Transverse colon (tissue), 4 donors: ENCODE data around the gene USP38. TPM values are rescaled to one million over a fixed set of nuclear protein-coding genes. Genes with fewer than 3 reads are reported as not detected.

Source experiments
- DNase-seq: peaks from one replicate; pipeline ENCODE4 v3.0.0-alpha.2; 2019
- H3K27ac ChIP-seq, 4 donors: fragments of 200-600 bp; sonication (generic); 2 replicates each; pipeline ENCODE4 v1.5.1; 2016 to 2018; ENCODE audit warnings: inconsistent platforms in 4 of 4
- H3K27me3 ChIP-seq: fragments of 200-600 bp; sonication (generic); 2 replicates; pipeline ENCODE4 v1.5.1; 2017; ENCODE audit warnings: inconsistent platforms
- H3K36me3 ChIP-seq, 4 donors: fragments of 200-600 bp; sonication (generic); 2 replicates each; pipeline ENCODE4 v1.5.1; 2017 to 2019; ENCODE audit warnings: inconsistent platforms in 4 of 4
- H3K4me1 ChIP-seq, 4 donors: fragments of 200-600 bp; sonication (generic); 2 replicates each; pipeline ENCODE4 v1.5.1; 2017 to 2020; ENCODE audit warnings: inconsistent platforms in 4 of 4
- H3K4me3 ChIP-seq, 4 donors: fragments of 200-600 bp; sonication (generic); 1 replicate in 1 of 4; 2 replicates in 3 of 4; pipeline versions ENCODE4 v1.5.1 to v1.6.1; 2017 to 2019; ENCODE audit warnings: inconsistent platforms in 4 of 4
- H3K9me3 ChIP-seq, 2 donors: fragments of 200-600 bp; sonication (generic); 2 replicates each; pipeline ENCODE4 v1.5.1; 2017 to 2019; ENCODE audit warnings: inconsistent platforms in 2 of 2
- EP300 ChIP-seq: sonication (generic); formaldehyde crosslinking; IDR thresholded peaks from one replicate; pipeline ENCODE4 v1.6.1; 2017; ENCODE audit warnings: antibody characterized with exemption, low read depth
- POLR2A ChIP-seq: fragments of 450-650 bp; IDR thresholded peaks from one replicate; pipeline ENCODE4 v1.6.1; 2016; ENCODE audit warnings: antibody characterized with exemption, mild to moderate bottlenecking, moderate library complexity
- POLR2AphosphoS5 ChIP-seq, 3 donors: sonication (generic); formaldehyde crosslinking; IDR thresholded peaks; one replicate each; pipeline ENCODE4 v1.6.1; 2016; ENCODE audit warnings: antibody characterized with exemption in 3 of 3
- WGBS, 2 donors: methylation state at CpG; one replicate each; pipeline ENCODE4 v1.1.5; 2018; ENCODE audit warnings: low coverage in 1 of 2; 5-methylcytosine and 5-hydroxymethylcytosine counted together
- in situ Hi-C, 4 donors: fragments of 200-750 bp; cut with MboI; loops; one replicate each; pipeline versions ENCODE4 v1.15.0 to v1.15.1; 2017; ENCODE audit warnings: low sequenced_read_pairs in 3 of 4, low pct_ligation_motif_present in 1 of 4, low pct_unique_long_range_greater_than_20kb in 1 of 4
- intact Hi-C: fragments of 100-400 bp; cut with DNase I; formaldehyde crosslinking; loops from one replicate; pipeline ENCODE4 v1.15.1; 2023; ENCODE audit warnings: low total_unique reads
- total RNA-seq, 4 donors: library from RNA; depleted of rRNA; stranded (reverse); fragments of >200 nt; gene quantifications; one replicate each; pipeline ENCODE4 v1.1.0, GENCODE V29; 2016
- TF ChIP-seq, protein P1 (sequence below), 5 experiments: fragments of 200-600 bp in 3 of 5; fragments of 450-650 bp in 2 of 5; sonication (generic) in 3 of 5; IDR thresholded peaks; 1 replicate in 2 of 5; 2 replicates in 3 of 5; pipeline ENCODE4 v1.5.1; 2016 to 2017; ENCODE audit warnings: antibody characterized with exemption in 5 of 5, inconsistent platforms in 3 of 5, mild to moderate bottlenecking in 2 of 5, moderate library complexity in 1 of 5

USP38 gene
- total RNA-seq, 4 donors from 2014 or later, result 25.9 to 47.8 (median 41.4) TPM

DNA sequence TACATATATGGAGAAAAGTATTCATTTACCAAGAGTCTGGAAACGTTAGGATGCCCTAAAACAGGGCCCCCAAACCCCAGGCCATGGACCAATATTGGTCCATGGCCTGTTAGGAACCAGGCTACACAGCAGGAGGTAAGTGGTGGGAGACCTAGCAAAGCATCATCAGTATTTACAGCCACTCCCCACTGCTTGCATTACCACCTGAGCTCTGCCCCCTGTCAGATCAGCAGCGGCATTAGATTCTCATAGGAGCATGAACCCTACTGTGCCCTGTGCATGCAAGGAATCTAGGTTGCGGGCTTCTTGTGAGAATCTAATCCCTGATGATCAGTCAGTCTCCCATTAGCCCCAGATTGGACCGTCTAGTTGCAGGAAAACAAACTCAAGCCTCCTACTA is 62.3 kb downstream of the USP38 start:
- in situ Hi-C loops, result no loop called here
- WGBS, 2 donors, result 76 to 90% methylated on average over 4 of the region's 4 CpGs
- no peak for DNase-seq

DNA sequence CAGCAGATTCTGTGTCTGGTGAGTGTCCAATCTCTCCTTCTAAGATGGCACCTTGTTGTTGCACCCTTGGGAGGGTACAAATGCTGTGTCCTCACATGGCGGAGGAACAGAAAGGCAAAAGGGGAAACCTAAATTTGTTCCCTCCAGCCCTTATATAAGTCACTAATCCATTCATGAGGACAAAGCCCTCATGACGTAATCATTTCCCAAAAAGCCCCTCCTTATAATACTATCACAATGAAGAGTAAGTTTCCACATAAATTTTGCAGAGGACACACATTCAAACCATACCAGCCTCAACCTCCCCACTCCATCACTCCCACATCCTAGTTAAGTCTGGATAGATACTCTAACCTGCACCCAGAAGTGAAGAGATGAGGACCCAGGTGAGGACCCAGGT is 63.1 kb downstream of the USP38 start:
- Histone ChIP-seq H3K36me3 (no peaks in the 10 kb centered on the region), H3K9me3 (no peaks in the 10 kb centered on the region), H3K4me1 (peaks cover 0 to 13% (median 10%) of the 10 kb centered on the region in 4 donors), H3K27me3 (no peaks in the 10 kb centered on the region), H3K4me3 (no peak overlapping the region), H3K27ac (no peak overlapping the region)
- in situ Hi-C loops (no loop called here), intact Hi-C loops (no loop called here)
- no peak for DNase-seq
- TF ChIP-seq EP300 (no peak), POLR2A (no peak), POLR2AphosphoS5 (IDR thresholded peaks at IDR 0.05) (no peak)
- TF ChIP-seq, protein P1, sequence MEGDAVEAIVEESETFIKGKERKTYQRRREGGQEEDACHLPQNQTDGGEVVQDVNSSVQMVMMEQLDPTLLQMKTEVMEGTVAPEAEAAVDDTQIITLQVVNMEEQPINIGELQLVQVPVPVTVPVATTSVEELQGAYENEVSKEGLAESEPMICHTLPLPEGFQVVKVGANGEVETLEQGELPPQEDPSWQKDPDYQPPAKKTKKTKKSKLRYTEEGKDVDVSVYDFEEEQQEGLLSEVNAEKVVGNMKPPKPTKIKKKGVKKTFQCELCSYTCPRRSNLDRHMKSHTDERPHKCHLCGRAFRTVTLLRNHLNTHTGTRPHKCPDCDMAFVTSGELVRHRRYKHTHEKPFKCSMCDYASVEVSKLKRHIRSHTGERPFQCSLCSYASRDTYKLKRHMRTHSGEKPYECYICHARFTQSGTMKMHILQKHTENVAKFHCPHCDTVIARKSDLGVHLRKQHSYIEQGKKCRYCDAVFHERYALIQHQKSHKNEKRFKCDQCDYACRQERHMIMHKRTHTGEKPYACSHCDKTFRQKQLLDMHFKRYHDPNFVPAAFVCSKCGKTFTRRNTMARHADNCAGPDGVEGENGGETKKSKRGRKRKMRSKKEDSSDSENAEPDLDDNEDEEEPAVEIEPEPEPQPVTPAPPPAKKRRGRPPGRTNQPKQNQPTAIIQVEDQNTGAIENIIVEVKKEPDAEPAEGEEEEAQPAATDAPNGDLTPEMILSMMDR (IDR thresholded peaks at IDR 0.05), result no peak
- WGBS, 2 donors, result 98% methylated on average over 2 of the region's 2 CpGs; no CpG with 5 or more reads in 1 of the 2 donors

More for the DNA sequence above, 62.3 kb downstream of the USP38 start:
- TF ChIP-seq EP300 (no peak), POLR2AphosphoS5 (IDR thresholded peaks at IDR 0.05) (no peak), POLR2A (no peak)
- TF ChIP-seq, protein P1 (IDR thresholded peaks at IDR 0.05), result no peak
- no peaks in the 10 kb centered on the region for H3K9me3 ChIP-seq
- intact Hi-C loops, result no loop called here
- H3K27me3 ChIP-seq, result no peaks in the 10 kb centered on the region
- H3K4me1 ChIP-seq, result peaks cover 0 to 13% (median 10%) of the 10 kb centered on the region in 4 donors
- no peaks in the 10 kb centered on the region for H3K36me3 ChIP-seq
- H3K4me3 ChIP-seq, result no peak overlapping the region
- H3K27ac ChIP-seq, result no peak overlapping the region

DNA sequence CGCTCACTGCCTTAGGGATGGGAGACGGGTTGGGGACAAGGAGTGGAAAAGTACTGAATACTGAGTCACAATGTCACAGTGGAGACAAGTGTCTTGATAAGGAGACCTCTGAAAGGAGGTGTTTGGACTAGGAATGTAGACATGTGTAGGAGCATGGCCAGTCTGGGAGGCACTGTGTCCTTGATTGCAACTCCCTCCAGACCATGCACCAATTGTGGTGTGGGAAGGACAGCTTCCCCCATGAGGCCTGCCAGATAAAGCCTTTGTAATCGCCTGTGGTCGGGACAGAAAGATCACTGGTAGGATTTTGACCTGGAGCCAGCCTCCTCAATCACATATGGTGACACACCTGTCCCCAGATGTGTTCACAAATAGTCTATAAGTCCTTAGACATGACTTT is 64.1 kb downstream of the USP38 start:
- H3K27me3 ChIP-seq, result no peaks in the 10 kb centered on the region
- intact Hi-C loops (no loop called here), in situ Hi-C loops (no loop called here)
- H3K9me3 ChIP-seq, result no peaks in the 10 kb centered on the region
- DNase-seq, result no peak
- 75 to 86% methylated on average over 1 to 4 of the region's 4 CpGs for WGBS, 2 donors
- peaks cover 0 to 13% (median 10%) of the 10 kb centered on the region in 4 donors for H3K4me1 ChIP-seq
- no peaks in the 10 kb centered on the region for H3K36me3 ChIP-seq
- H3K4me3 ChIP-seq, result no peak overlapping the region
- TF ChIP-seq, protein P1 (IDR thresholded peaks at IDR 0.05), result no peak
- no peak for TF ChIP-seq POLR2A
- no peak for TF ChIP-seq POLR2AphosphoS5 (IDR thresholded peaks at IDR 0.05)
- no peak for TF ChIP-seq EP300
- no peak overlapping the region for H3K27ac ChIP-seq

DNA sequence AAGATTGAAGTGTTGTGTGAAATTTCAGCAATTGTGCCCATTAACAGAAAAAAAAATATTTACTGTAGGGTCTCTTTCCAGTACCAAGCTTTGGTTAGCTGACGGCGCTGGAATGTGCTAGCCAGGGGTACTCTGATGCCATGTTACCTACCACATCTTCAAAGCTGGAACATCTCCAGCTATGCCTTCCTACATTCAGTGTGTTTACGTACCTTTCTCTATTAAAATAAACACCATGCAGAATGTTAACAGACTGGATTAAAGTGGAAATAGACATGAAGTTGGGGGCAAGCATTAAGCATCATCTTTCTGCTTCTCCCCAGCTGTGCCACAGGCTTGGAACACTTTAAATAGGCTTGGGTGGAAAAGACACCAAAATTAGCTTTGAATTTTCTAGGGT is 65.9 kb downstream of the USP38 start:
- Histone ChIP-seq H3K9me3 (no peaks in the 10 kb centered on the region), H3K4me3 (no peak overlapping the region), H3K27ac (no peak overlapping the region), H3K36me3 (no peaks in the 10 kb centered on the region), H3K4me1 (peaks cover 0 to 13% (median 10%) of the 10 kb centered on the region in 4 donors), H3K27me3 (no peaks in the 10 kb centered on the region)
- WGBS, 2 donors, result 67 to 79% methylated on average over 3 of the region's 3 CpGs
- intact Hi-C loops (no loop called here), in situ Hi-C loops (no loop called here)
- DNase-seq, result no peak
- TF ChIP-seq, protein P1 (IDR thresholded peaks at IDR 0.05), result no peak
- no peak for TF ChIP-seq POLR2AphosphoS5 (IDR thresholded peaks at IDR 0.05)
- no peak for TF ChIP-seq EP300
- TF ChIP-seq POLR2A, result no peak
